Body of pancreas (tissue), 4 donors: ENCODE measurements around the gene ST3GAL4. TPM values are rescaled to one million over a fixed set of nuclear protein-coding genes. Genes with fewer than 3 reads are reported as not detected.
A peak's percentile ranks its signal among the peaks of the same experiment; 100 is the strongest.
"Not testable (repeated sequence)": the region's sequence is repeated elsewhere in the genome, so short reads cannot be mapped to it uniquely, and the experiment has no call there.

Experiments used
- ATAC-seq: fragments of 150-250 bp; one replicate; pipeline ENCODE4 v1.9.1; 2016
- DNase-seq, 4 donors: peaks; one replicate each; pipeline ENCODE4 v3.0.0-alpha.2; 2019
- H3K27ac ChIP-seq, 4 donors: fragments of 200-600 bp; sonication (generic); 1 replicate in 3 of 4; 2 replicates in 1 of 4; pipeline versions ENCODE4 v1.5.1 to v1.6.1; 2016 to 2019; ENCODE audit warnings: mild to moderate bottlenecking in 1 of 4, mixed read lengths in 1 of 4, moderate library complexity in 1 of 4
- H3K27me3 ChIP-seq, 2 donors: fragments of 200-600 bp; sonication (generic); one replicate each; pipeline ENCODE4 v1.6.0; 2016; ENCODE audit warnings: mild to moderate bottlenecking in 1 of 2
- H3K36me3 ChIP-seq, 2 donors: fragments of 200-600 bp; sonication (generic); replicated peaks in 1 of 2; 2 replicates each; pipeline ENCODE4 v1.5.1; 2016; ENCODE audit warnings: low read depth in 2 of 2; ENCODE audit not compliant: insufficient read depth in 1 of 2
- H3K4me1 ChIP-seq: fragments of 200-600 bp; sonication (generic); one replicate; pipeline ENCODE4 v1.6.0; 2016
- H3K4me3 ChIP-seq, 2 donors: fragments of 200-600 bp; sonication (generic); 1 replicate in 1 of 2; 2 replicates in 1 of 2; pipeline ENCODE4 v1.5.1; 2016 to 2019
- H3K9me3 ChIP-seq, 3 donors: fragments of 200-600 bp; sonication (generic); 1 replicate in 2 of 3; 2 replicates in 1 of 3; pipeline ENCODE4 v1.5.1; 2016
- CTCF ChIP-seq, 7 experiments: fragments of 450-650 bp in 4 of 7; fragments of 200-600 bp in 3 of 7; sonication (generic) in 3 of 7; IDR thresholded peaks; one replicate each; pipeline ENCODE4 v1.5.1; 2016 to 2019; ENCODE audit warnings: antibody characterized with exemption in 7 of 7
- POLR2A ChIP-seq, 3 donors: fragments of 450-650 bp; IDR thresholded peaks; one replicate each; pipeline ENCODE4 v1.6.1; 2016; ENCODE audit warnings: antibody characterized with exemption in 3 of 3, mild to moderate bottlenecking in 2 of 3
- WGBS, 2 donors: methylation state at CpG; one replicate each; pipeline ENCODE4 v1.1.5; 2017; 5-methylcytosine and 5-hydroxymethylcytosine counted together
- intact Hi-C: fragments of 100-400 bp; cut with DNase I; formaldehyde crosslinking; loops from one replicate; pipeline ENCODE4 v1.15.1; 2023
- total RNA-seq, 2 donors: library from RNA; depleted of rRNA; stranded (reverse); fragments of >200 nt; gene quantifications; one replicate each; pipeline ENCODE4 v1.1.0, GENCODE V29; 2016

The ST3GAL4 gene
- total RNA-seq, 2 donors from 2014 or later = 7.5 to 14.8 TPM

GRCh38 chr11:126393143-126393542, 37.7 kb downstream of the ST3GAL4 start:
- Histone ChIP-seq H3K4me3 (no peak overlapping the region), H3K36me3 (no peaks in the 10 kb centered on the region), H3K9me3 (no peaks in the 10 kb centered on the region), H3K27ac (no peak overlapping the region), H3K4me1 (no peaks in the 10 kb centered on the region), H3K27me3 (no peaks in the 10 kb centered on the region)
- ATAC-seq (no peak), DNase-seq (no peak)
- WGBS, 2 donors = 66 to 81% methylated on average over 5 of the region's 5 CpGs
- no peak for TF ChIP-seq CTCF (IDR thresholded peaks at IDR 0.05)
- no peak for TF ChIP-seq POLR2A (IDR thresholded peaks at IDR 0.05)
- intact Hi-C loops = no loop called here

GRCh38 chr11:126394036-126394435, 38.5 kb downstream of the ST3GAL4 start:
- TF ChIP-seq CTCF (IDR thresholded peaks at IDR 0.05) = no peak
- no peak for TF ChIP-seq POLR2A (IDR thresholded peaks at IDR 0.05)
- 86 to 98% methylated on average over 3 of the region's 3 CpGs for whole genome bisulfite sequencing, 2 donors
- DNase-seq = no peak
- no peak for ATAC-seq
- intact Hi-C loops = no loop called here
- Histone ChIP-seq H3K4me3 (no peak overlapping the region), H3K27ac (no peak overlapping the region), H3K27me3 (no peaks in the 10 kb centered on the region), H3K9me3 (no peaks in the 10 kb centered on the region), H3K4me1 (no peaks in the 10 kb centered on the region), H3K36me3 (no peaks in the 10 kb centered on the region)

GRCh38 chr11:126394634-126395072, 39.2 kb downstream of the ST3GAL4 start:
- H3K9me3 ChIP-seq = not testable (repeated sequence)

GRCh38 chr11:126395784-126396183, 40.3 kb downstream of the ST3GAL4 start:
- intact Hi-C loops, H3K4me1 ChIP-seq, H3K27ac ChIP-seq, H3K9me3 ChIP-seq, H3K4me3 ChIP-seq, H3K27me3 ChIP-seq, H3K36me3 ChIP-seq: not testable (repeated sequence)
- DNase-seq (peak in 2 of 4 donors; percentile 16 to 33), ATAC-seq (peak; percentile 57)
- 87% methylated on average over 6 to 7 of the region's 13 CpGs for WGBS, 2 donors

More at GRCh38 chr11:126394634-126395072, 39.2 kb downstream of the ST3GAL4 start:
- DNase-seq, H3K36me3 ChIP-seq, ATAC-seq, H3K4me3 ChIP-seq, H3K4me1 ChIP-seq, H3K27me3 ChIP-seq, H3K27ac ChIP-seq, intact Hi-C loops: not testable (repeated sequence)
- WGBS, 2 donors = 69 to 85% methylated on average over 3 to 7 of the region's 7 CpGs

- H3K27ac ChIP-seq, H3K9me3 ChIP-seq, H3K36me3 ChIP-seq, intact Hi-C loops, H3K4me3 ChIP-seq, H3K27me3 ChIP-seq, ATAC-seq, H3K4me1 ChIP-seq, DNase-seq: not testable (repeated sequence)
- WGBS, 2 donors = 88 to 91% methylated on average over 9 to 10 of the region's 15 CpGs
Measured at GRCh38 chr11:126396266-126396665, 40.8 kb downstream of the ST3GAL4 start.

GRCh38 chr11:126396965-126397364, 41.5 kb downstream of the ST3GAL4 start:
- Histone ChIP-seq H3K4me1 (no peaks in the 10 kb centered on the region), H3K27ac (no peak overlapping the region), H3K4me3 (no peak overlapping the region), H3K9me3 (no peaks in the 10 kb centered on the region), H3K27me3 (no peaks in the 10 kb centered on the region), H3K36me3 (no peaks in the 10 kb centered on the region)
- intact Hi-C loops = no loop called here
- TF ChIP-seq CTCF (IDR thresholded peaks at IDR 0.05) = no peak
- no peak for TF ChIP-seq POLR2A (IDR thresholded peaks at IDR 0.05)
- DNase-seq (no peak), ATAC-seq (no peak)
- WGBS, 2 donors = 86 to 92% methylated on average over 4 of the region's 4 CpGs
